ENCODE results near the gene NOD2.

NOD2 gene

DNA sequence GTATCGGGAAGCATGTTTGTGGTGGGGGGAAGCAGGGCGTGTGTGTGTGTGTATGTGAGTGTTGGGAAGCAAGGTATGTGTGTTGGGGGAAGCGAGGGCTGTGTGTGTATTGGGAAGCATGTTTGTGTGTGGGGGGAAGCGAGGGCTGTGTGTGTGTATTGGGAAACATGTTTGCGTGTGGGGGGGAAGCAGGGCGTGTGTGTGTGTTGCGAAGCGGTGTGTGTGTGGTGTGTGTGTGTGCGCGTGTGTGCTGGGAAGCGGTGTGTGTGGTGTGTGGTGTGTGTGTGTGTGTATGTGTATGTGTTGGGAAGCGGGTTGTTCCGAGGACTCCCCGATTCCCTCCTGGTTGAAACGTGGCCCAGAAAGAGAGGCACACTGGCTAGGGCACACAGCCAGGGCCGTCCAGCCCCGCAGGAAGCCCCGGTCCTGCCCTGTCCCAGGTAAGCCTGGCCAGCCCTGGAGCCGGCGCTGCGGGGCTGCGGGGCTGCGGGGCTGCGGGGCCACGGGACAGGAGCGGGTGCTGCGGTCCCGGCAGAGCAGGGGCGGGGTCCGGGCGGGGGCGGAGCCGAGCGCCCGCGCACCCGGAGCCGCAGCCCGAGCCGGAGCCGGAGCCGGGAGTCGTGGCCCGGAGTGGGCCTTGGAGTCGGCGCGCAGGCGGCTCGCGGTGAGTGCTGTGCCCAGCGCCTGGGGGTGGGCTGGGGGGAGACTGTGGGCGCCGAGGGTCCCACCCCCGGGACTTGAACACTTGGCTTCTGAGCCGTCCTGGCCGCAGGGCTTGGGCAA is at the start of gene NOD2:
Gene NOD2 (plus strand): TSS at position 608 of the 783 bp plus-strand sequence. CDS start 5,890 bp downstream, outside the sequence.
- DNase-seq = no peak

DNA sequence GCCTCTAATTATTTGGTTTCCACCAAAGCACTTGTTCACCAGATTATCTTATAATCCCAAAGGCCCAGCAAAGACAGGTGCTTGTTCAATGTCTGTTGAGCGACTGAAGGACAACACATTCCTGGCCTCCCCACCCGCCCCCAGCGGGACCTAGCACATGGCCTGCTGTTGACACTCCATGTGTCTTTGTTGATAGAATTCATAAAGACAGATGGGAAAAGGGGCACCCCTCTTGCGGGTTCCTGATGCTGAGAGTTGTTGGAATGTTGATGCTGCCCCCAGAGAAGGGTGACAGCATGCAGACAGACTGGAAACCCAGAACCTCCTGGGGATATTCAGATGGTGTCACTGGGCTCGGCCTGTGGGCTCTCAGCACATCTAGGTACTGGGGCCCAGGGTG is 49.2 kb upstream of the NOD2 start:
- no peak for DNase-seq

DNA sequence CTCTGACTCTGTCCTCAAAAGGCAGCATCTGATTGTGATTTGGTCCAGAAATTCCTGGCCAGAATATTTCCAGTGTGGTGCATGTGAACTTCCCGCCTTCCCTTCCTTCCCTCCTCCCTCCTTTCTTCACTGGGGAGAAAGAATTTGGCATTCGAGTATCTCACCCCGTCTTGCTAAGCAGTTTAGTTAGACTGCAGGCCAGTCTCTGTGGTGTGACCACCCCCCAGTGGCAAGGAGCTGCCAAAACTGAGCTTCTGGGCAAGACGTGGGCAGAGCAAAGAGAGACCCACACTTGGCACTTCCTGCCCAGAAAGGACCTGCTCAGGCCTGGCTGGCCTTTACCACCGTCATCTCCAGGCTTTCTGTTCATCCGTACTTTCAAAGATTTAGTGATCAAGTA is 48.7 kb upstream of the NOD2 start:
- peak; percentile 6 for DNase-seq

DNA sequence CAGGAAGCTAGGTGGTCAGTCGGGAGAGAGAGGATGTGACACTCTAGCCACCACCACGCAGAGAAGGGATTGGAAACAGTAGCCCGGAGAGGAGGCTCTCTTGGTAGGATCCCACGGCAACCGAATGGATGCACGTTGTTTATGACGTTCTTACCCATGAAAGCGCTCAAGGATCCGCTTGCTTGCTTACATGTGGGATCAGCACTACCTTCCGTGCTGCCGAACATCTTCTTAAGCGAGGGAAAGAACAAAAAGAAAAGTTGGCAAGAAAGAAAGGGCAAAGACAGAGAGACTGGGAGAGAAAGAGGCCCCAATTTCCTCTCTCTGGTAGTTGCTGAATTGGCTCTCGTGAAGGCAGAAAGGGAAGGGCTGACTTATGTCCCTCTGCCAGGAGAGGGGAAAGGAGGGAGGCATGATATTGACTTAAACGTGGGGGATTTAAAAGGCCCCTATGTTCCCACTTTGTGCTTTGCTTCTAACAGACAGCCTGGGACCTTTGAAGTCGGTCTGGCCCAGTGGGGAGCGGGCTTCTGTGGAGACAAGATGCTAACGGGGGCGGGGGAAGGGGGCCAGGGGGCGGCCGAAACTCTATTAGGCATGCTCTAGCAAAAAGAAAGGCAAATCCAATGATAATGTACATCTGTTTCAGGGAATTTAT is 47.7 kb upstream of the NOD2 start:
- no peak for DNase-seq

DNA sequence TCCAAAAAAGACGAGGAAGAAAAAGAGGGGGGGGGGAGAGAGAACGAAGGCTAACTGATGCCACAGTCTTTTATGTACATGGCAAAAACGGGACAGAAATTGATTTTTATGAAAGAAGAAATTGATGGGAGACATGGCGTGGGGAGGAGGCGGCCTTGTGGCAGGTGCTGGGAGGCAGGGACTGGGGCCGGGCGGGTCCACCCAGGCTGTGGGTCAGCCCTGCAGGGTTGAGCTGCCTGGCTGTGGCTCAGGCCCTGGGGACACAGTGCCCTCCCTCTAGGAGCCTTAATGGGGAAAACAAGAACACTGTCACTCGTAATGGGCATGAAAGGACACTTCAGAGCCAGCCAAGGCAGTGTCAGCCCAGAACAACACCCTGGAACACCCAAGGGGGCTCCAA is 47.1 kb upstream of the NOD2 start:
- no peak for DNase-seq

DNA sequence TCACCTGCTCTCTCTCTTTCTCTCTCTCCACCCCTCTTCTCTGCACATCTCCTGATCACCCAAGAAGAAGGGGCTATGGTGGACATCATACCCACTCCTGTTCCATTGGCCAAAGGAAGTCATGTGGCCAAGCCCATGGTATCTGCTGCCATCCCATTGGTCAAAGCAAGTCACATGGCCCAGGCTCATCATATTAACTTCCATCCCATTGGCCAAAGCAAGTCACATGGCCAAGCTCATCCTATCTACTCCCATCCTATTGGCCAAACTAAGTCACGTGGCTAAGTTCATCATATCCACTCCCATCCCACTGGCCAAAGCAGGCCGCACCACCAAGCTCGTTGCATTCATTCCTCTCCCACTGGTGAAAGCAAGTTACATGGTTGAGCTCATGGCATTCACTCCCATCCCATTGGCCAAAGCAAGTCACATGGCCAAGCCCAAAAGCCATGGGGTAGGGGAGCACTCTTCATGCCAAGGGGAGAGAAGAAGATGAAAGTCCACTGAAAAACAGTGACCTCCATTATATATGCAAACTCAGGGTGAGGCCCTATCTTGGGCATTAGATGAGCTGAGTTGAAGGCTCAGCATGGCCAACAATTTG is 41.5 kb upstream of the NOD2 start:
- no peak for DNase-seq

DNA sequence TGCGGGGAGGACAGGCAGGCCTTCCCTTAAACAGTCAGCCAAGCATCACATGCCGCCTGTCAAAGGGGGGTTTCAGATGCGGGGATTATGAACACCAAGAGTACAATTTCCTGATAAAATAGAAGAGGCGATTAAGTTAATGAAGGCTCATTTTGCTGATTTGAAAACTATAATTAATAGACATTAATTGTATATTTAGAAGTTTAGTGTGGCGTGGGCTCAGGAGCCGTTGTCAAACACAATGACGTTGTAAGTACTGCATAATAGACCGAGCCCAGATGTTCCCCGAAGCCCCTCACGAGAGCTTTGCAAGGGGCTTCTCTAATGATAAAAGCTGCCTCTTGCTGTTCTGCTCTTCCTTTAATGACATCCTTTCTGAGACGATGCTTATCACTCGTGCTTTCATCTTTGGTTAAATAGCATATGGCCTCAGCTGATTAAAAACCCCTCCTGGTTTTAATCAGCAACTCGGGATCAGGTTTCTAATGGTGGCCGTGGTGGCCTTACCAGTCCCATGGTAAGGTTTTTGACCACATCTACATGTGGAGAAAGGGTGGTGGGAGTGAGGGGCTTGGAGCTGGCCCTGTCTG is 40.5 kb upstream of the NOD2 start:
- no peak for DNase-seq

DNA sequence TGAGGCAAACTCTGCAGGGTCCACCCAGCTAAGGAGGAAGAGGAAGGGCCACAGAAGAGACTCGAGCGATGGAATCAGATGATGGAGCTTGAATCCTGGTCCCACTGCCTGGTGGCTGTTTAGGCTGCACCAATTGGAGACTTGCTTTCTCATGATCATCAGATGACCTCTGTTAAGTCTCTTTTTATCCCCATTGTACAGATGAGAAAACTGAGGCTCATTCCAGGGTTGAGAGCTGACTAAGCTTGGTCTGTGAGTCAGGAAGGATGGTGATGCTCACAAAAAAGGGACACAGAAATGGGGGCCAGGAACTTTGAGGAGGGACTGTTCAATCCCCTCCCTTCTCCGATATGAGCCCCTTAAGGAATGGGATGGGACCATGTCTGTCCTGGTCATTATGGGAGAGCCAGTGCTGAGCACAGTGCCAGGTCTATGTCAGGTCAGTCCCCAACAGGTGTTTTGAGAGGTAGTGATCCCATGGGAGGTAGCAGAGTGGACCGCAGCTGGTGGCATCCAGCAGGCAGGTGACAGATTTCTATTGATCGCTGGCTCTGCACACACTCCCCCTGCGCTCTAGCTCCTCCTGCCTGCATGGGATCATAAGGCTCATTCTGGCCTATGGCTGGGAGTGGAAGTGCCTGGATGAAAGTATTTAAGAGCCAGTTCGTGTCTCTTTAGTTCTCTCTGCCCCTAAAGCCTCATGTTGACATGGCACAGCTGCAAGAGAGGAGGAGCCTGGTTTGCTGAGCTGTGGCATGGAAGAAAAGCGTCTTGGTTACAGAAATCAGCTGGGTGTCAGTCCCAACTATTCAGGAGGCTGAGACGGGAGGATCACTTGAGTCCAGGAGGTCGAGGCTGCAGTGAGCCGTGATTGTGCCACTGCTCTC is 39.5 kb upstream of the NOD2 start:
- DNase-seq = no peak

DNA sequence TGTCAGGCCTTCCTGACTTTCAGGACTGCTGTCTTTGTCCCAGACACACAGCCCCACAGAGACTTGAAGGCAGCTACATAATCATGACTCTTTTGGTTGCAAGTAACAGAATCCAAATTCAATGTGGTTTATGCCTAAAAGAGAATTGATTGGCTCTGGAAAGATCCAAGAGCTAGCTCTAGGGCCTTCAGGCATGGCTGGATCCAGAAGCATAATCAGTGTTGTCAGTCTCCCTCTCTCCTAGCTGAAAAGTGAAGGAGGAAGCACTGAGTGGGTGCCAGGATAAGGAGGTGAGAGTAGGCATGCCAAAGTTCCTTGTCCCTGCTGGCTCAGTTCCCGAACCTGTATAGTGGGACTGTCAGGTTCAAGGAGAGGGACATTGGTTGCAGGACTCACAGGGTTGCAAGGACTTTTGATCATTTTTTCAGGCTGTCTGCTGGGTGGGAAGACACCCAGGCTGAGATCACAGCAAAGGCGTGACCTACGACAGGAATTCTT is 37.8 kb upstream of the NOD2 start:
- no peak for DNase-seq

DNA sequence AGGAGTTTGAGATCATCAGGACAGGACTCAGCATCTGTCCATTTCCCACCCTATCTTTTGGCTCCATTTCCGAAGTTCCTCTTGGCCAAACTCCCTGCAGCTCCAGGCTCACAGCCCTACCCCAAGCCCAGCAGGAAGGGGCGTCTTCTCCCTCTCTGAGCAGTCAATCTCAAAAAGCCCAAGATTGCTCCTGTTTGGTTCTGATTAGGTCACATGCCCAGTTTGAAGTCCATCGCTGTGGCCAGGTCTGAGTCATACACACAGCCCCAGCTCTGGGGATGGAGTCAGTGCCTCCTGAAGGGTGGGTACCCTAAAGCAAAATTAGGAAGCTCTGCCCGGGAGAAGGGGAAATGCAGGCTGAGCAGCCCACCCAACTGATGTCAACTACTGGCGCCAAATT is 36.2 kb upstream of the NOD2 start:
- DNase-seq = no peak

DNA sequence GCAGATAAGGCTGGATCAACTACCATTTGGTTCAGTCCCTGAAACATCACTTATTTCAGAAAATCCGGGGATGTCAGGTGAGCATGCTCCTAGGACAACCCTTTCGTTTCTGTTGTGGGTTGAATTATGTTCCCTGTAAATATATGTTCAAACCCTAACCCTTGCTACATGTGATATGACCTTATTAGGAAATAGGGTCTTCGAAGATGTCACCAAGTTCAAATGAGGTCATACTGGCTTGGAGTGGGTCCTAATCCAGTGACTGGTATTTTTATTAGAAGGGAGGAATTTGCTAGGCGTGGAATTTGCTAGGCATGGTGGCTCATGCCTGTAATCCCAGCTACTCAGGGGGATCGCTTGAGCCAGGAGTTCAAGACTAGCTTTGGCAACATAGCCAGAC is 33.6 kb upstream of the NOD2 start:
- no peak for DNase-seq

DNA sequence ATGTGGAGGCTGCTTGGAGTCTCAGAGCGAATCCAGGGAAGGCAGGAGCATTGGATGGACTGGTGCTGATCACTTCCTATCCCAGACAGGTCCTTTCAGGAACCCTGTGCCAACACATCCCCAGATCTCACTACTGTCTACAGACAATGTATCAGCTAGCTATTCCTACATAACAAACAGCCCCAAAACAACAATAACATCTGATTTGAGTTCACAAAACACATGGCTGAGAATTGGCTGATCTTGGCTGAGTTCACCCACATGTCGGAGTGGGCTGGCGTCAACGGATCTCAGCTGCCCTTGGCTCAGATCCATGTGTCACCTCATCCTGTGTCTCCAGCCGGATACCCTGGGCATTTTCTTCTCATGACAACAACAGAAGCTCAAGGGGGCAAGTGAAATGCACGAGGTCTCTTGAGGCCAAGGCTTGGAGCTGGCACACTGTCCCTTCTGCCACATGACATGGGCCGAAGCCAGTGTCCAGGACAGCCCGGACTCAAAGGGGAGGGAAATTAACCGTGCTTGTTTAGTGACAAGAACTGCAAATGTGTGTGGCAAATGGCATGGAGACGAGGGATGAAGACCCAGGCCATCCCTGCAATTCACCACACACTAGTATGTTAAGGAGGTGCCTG is 31.0 kb upstream of the NOD2 start:
- DNase-seq = no peak

DNA sequence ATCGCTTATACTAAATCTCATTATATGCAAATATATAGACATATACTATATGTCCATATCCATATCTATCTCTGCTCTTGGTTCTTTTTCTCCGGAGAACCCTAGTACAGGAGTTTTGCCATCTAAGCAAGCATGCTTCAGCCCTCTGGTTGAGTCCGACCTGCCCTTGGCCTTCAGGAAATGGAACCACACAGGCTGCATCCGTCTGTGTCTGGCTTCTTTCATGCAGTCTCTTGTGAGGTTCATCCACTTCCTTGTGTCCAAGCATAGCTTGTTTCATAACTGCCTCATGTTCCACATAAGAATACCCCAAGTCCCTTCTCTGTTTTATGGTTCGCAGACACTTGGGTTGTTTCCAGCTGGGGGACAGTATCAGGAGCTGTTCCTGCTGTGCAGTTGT is 29.1 kb upstream of the NOD2 start:
- DNase-seq = no peak

DNA sequence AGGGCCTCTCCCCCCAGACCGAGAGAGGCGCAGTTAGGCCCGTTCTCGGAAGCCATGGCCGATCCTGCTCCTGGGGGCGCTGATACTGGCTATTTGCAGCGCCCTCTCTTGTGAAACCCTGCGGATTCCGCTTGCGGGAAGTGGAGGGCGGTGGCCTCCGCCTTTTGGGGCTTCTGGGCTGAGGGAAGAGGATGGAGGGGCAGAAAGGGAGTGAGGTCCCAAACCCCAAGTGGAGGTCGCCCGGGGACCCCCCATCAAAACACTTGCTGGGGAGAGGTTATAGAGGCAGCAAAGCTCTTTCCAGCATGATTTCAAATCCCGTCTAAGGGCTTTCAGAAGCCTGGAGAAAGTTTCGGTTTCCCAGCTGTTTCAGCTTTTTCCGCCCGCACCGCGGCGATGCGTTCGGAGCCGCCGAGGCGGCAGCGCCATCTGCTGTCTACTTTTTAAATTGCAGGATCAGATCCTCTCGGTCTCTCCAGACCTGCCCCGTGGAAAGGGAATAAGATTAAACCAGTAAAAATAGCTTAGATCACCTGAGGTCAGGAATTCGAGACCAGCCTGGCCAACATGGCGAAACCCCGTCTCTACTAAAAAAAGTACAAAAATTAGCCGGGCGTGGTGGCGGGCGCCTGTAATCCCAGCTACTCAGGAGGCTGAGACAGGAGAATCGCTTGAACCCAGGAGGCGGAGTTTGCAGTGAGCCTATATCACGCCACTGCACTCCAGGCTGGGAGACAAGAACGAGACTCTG is 28.1 kb upstream of the NOD2 start:
- DNase-seq = peak; percentile 34

DNA sequence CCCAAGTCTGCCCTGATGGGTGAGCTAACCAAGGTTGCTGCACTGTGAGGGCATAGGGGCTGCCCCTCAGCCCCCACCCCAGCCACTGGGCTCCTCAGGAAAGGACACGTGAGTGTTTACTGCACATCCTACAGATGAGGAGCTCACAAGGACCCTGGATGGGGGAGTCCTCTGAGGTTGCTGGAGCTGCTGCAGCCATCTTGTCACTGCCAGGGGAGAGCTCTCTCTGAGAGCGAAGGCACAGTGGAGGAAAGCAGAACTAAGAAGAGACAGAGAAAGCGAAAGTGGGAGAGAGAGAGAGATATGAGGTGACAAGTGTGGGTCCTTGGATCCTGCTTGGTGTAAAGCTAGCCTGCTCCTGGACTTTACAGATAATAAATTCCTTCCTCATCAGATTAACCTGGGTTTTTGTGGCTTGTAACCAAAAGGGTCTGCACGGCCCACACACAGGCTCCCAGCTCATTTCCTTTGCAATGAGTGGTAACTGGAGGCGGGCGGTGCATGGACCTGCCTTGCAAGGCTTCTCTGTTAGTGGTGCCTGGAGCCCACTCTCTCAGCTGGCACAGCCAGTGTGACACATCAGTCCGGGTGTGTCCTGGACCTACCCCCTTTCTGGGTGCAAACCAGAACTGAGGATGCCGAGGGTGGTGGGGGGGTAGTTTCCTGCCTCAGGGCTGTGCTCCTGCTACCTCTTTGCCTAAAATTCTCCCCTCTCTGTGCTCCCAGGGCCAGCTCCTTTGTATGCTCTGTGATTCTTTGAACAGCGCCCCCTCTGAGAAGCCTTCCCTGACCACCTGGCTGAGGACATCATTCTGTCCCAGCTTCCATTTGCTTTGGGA is 26.5 kb upstream of the NOD2 start:
- DNase-seq = no peak

DNA sequence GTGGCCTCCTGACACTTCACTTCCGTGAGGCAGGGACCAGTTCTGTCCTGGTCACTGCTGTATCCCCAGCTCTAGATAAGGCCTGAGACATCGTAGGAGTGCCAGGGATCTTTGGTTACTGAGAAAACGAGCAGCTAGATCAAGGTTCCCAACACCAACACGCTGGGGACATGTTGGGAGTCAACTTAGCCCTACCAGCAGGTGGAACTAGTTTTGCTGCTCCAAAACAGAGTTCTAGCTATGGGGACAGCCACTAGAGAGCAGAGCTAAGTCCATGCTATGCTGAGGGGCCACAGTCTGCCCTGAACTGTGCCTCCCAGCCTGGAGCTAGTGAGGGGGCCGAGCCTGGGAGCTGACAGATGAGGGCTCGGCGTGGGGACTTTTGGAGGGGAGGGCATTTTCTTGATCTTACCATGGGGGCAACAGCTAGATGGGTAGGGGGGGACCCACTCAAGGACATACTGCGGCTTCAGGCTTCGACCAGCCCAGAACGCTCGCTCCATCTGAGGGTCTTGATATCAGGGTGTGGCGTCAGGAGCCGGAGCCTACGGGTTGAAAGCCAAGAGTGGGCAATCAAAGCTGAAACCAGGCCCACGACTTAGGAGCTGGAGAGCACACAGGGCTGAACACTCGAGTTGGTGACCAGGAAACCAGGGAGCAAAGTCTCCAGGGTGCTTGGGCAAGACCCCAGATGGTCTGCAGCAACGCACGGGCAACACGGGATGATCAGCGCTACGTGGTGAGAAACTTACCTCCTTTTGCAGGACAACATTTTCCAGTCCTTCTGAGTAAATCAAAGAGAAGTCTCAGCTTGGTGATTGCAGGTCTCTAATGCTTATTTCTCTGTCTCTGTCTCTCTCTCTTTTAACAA is 25.7 kb upstream of the NOD2 start:
- DNase-seq = no peak

DNA sequence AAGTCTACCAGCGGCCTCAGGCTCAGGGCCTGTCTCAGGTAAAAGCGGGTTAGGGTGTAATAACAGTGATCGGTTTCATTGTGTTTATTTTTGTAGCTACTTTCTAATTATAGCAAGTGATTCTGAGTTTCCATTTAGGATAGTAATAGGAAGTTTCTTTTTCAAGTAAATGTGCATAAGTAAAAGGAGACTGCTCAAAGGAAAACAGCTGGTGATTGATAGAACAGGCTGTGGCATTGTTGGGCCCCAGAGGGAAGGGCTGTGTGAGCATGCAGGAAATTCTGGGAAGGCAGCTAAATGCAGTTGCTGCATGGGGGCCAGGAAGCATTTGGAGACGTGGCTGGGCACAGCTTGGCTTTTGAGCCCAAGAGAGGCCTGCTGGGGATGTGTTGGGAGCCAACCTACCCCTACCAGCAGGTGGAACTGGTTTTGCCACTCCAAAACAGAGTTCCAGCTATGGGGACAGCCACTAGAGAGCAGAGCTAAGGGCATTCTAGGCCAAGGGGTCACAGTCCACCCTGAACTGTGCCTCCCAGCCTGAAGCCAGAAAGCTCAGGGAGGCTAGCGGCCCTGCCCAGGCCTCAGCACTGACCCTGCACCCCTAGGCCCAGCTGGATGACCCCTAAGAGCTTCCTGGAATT is 24.9 kb upstream of the NOD2 start:
- no peak for DNase-seq

DNA sequence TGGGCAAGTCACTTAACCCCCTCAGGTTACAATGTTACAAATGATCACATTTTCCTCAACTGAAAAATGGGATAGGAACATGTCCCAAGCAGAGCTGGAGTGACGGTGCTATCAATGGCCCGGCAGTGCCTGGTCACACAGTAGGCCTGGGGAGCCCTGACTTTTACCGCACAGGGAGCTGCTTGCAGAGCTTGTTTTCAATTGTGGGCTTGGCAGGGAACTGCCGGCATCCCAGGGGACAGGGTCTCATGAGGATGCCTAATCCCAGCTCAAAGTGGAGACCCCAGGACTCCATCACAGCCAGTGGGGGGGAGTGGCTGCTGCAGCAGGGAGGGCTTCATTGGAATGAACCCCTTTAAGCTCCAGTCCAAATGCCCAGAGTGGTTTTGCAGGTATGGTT is 23.7 kb upstream of the NOD2 start:
- DNase-seq = no peak

DNA sequence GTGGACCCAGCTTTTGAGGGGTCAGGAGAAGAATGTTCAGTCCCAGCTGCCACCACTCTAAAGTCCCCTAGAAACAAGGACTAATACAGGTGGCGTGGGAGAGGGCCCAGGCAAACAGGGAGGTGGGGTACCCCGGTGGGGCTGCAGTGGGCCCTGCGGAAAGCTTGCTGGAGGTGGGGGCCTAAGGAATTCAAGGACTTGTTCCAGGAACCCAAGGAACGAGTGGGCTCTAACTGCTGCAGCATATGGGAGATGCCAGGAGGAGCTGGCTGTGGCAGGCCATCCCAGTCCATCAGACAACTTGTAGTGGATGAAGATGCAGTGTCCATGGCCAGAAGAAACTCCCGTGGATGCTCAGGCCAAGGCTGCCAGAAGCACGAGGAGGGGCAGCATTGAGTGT is 22.9 kb upstream of the NOD2 start:
- DNase-seq = no peak

Data from kidney glomerular epithelial cell (primary cell).